PC-9 (cell line): Measurements from ENCODE around the gene FGFR3. TPM values are rescaled to one million over a fixed set of nuclear protein-coding genes. Genes with fewer than 3 reads are reported as not detected.

Experiments used
- BruUV-seq: library from RNA; stranded (reverse); fragments of 400-500 nt; replicated peaks from 2 replicates; lab custom pipeline; 2021; lab: Mats Ljungman, UMichigan
- CTCF ChIA-PET: fragments of 300-600 bp; sonication (Branson Sonifier 250); formaldehyde crosslinking; loops from one replicate; lab custom pipeline; 2022; ENCODE audit warnings: antibody characterized with exemption; lab: Charles Lee
- POLR2A ChIA-PET: fragments of 300-600 bp; sonication (Branson Sonifier 250); formaldehyde crosslinking; loops from one replicate; lab custom pipeline; 2022; ENCODE audit warnings: antibody characterized with exemption; ENCODE audit not compliant: unreplicated experiment; lab: Charles Lee
- DNase-seq, 2 experiments: peaks; one replicate each; pipeline versions ENCODE4 v3.0.0 to v3.0.0-alpha.2; 2015 to 2022; ENCODE audit warnings: mixed read lengths in 1 of 2
- H2AFZ ChIP-seq: fragments of 200-600 bp; sonication (generic); 2 replicates; pipeline ENCODE4 v1.8.1; 2017; ENCODE audit warnings: antibody characterized with exemption
- H3F3A ChIP-seq: fragments of 200-600 bp; sonication (generic); 2 replicates; pipeline ENCODE4 v1.8.1; 2017; ENCODE audit warnings: antibody characterized with exemption, mild to moderate bottlenecking, low read depth; ENCODE audit not compliant: insufficient read depth
- H3K27ac ChIP-seq: fragments of 200-600 bp; sonication (generic); 2 replicates; pipeline ENCODE4 v1.6.1; 2016; ENCODE audit warnings: mixed run types
- H3K27me3 ChIP-seq: fragments of 200-600 bp; sonication (generic); 2 replicates; pipeline ENCODE4 v1.6.1; 2016; ENCODE audit warnings: low read depth, mixed run types; ENCODE audit not compliant: insufficient read depth
- H3K36me3 ChIP-seq: fragments of 200-600 bp; sonication (generic); 2 replicates; pipeline ENCODE4 v1.6.1; 2016; ENCODE audit warnings: low read depth, mixed run types
- H3K4me1 ChIP-seq: fragments of 200-600 bp; sonication (generic); replicated peaks from 2 replicates; pipeline ENCODE4 v1.6.1; 2016; ENCODE audit warnings: mixed run types; ENCODE audit not compliant: insufficient read depth
- H3K4me2 ChIP-seq: fragments of 200-600 bp; sonication (generic); 2 replicates; pipeline ENCODE4 v1.6.1; 2017; ENCODE audit warnings: mixed run types
- H3K4me3 ChIP-seq: fragments of 200-600 bp; sonication (generic); 2 replicates; pipeline ENCODE4 v1.6.1; 2016; ENCODE audit warnings: mixed run types
- H3K79me2 ChIP-seq: fragments of 200-600 bp; sonication (generic); 2 replicates; pipeline ENCODE4 v1.6.1; 2017; ENCODE audit warnings: low read depth, mixed run types
- H3K9me2 ChIP-seq: fragments of 200-600 bp; sonication (generic); 2 replicates; pipeline ENCODE4 v1.8.1; 2017; ENCODE audit warnings: mild to moderate bottlenecking; ENCODE audit not compliant: insufficient read depth
- H3K9me3 ChIP-seq: fragments of 200-600 bp; sonication (generic); 2 replicates; pipeline ENCODE4 v1.8.1; 2016; ENCODE audit warnings: low read depth; ENCODE audit not compliant: insufficient read depth
- H4K20me1 ChIP-seq: fragments of 200-600 bp; sonication (generic); 2 replicates; pipeline ENCODE4 v1.8.1; 2017; ENCODE audit not compliant: insufficient read depth
- EZH2 ChIP-seq: fragments of 200-600 bp; sonication (generic); IDR thresholded peaks from 2 replicates; pipeline ENCODE4 v1.8.0; 2017; ENCODE audit warnings: antibody characterized with exemption, low read depth
- intact Hi-C: fragments of 100-400 bp; cut with micrococcal nuclease; formaldehyde crosslinking; loops from one replicate; pipeline ENCODE4 v1.10.0; 2022; ENCODE audit not compliant: unreplicated experiment
- total RNA-seq: library from RNA; stranded (reverse); gene quantifications from 2 replicates; pipeline ENCODE4 v1.2.3, GENCODE V29; 2021
- TF ChIP-seq, protein P1 (sequence below): fragments of 200-600 bp; sonication (generic); conservative IDR thresholded peaks from 2 replicates; pipeline ENCODE4 v1.6.1; 2017; ENCODE audit warnings: mixed run types, antibody characterized with exemption, mild to moderate bottlenecking, moderate library complexity

FGFR3 gene
- total RNA-seq, 1 experiment from 2014 or later: 8.2 TPM

DNA sequence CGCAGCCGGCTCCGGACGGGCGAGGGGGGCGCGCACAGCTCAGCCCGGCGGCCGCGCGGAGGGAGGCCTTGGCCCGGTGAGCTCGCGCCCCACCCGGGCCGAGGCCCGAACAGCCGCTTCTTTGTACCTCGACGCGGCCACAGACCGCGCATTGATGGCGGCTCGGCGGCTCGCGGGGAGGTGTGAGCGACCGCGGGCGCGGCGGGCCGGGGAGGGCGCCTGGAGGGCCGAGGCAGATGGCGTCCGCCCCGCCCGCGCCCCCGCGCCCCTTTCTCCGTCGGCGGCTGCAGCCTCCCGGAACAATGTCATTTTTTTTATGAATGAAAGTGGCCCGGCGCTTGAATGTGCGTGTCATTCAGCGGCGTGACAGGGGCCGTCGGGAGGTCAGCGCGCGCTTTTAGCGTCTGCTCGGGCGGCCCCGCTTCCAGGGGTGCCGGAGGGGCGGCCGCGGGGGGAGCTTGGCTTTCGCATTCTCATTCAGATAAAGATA is 1.8 kb downstream of the FGFR3 start:
- H3K4me3 ChIP-seq: peak overlapping the region; percentile 36; the same call in 1 of the 2 replicates
- H2AFZ ChIP-seq: no peak overlapping the region
- H3K27me3 ChIP-seq: peaks cover 34% of the 10 kb centered on the region
- peaks cover 7% of the 10 kb centered on the region; the same call in 1 of the 2 replicates for H3K4me1 ChIP-seq
- ChIA-PET CTCF (interaction anchor here (0.7 kb wide), 1 partner anchor 43 kb away, joined by 4 read pairs; no protein-coding TSS in a partner anchor), POLR2A (no interaction called here)
- H3K36me3 ChIP-seq: no peaks in the 10 kb centered on the region
- TF ChIP-seq, protein P1, sequence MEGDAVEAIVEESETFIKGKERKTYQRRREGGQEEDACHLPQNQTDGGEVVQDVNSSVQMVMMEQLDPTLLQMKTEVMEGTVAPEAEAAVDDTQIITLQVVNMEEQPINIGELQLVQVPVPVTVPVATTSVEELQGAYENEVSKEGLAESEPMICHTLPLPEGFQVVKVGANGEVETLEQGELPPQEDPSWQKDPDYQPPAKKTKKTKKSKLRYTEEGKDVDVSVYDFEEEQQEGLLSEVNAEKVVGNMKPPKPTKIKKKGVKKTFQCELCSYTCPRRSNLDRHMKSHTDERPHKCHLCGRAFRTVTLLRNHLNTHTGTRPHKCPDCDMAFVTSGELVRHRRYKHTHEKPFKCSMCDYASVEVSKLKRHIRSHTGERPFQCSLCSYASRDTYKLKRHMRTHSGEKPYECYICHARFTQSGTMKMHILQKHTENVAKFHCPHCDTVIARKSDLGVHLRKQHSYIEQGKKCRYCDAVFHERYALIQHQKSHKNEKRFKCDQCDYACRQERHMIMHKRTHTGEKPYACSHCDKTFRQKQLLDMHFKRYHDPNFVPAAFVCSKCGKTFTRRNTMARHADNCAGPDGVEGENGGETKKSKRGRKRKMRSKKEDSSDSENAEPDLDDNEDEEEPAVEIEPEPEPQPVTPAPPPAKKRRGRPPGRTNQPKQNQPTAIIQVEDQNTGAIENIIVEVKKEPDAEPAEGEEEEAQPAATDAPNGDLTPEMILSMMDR: no peak
- TF ChIP-seq EZH2: peak; percentile 99
- peaks cover 3% of the 10 kb centered on the region; the same call in 1 of the 2 replicates for H4K20me1 ChIP-seq
- H3K9me3 ChIP-seq: no peaks in the 10 kb centered on the region
- no peak overlapping the region for H3K27ac ChIP-seq
- no TSS peak for BruUV-seq
- peak overlapping the region; percentile 68 for H3K4me2 ChIP-seq
- intact Hi-C loops: loop anchor here (5.0 kb wide), 1 partner anchor 43 kb away; no protein-coding TSS in a partner anchor
- no peaks in the 10 kb centered on the region for H3K79me2 ChIP-seq
- H3F3A ChIP-seq: peaks cover 21% of the 10 kb centered on the region; the same call in 1 of the 2 replicates
- no peaks in the 10 kb centered on the region for H3K9me2 ChIP-seq
- DNase-seq: no peak

DNA sequence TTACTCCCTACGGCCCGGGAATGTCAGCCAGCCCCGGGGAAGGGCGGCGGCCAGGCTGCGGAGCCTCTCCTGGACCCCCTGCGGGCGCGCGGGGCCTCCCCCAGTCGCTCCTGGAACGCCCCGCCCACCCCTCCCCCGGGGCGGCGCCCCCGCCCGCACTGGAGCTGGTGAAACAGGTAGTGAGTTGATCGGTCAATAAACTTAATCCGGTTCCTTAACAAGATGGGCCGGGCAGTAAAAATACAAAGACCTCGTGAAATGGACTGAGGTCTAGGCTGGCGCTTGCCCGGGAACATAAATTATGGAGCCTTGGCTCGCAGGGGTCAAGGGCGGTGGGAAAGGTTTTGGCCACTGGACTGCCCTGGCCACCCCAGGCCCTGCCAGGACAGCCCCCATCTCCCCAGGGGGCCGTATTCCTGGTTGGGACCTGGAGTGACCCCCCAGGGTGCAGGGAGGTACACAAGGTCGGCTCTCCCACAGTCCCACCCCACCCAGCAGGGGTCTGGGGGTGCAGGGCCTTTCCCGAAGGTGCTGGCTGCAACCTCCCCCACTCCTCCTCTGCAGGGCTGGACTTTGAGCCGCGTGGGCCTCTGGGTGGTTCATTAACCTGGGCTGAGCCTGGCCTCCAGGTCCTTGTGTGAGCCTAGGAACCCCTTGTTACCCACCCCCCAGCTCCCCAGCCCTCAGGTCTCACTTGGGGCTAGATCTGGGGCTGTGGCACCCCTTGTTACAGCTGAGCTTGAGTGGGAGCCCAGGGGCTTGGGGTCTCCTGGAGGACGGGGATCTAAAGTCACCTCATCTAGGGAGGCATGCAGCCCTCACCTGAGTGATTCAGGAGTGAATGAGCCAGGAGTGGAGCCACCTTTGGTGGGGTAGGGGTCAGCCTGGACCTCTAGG is 2.5 kb downstream of the FGFR3 start:
- DNase-seq: no peak
- intact Hi-C loops: no loop called here
- Histone ChIP-seq H3K4me1 (peaks cover 7% of the 10 kb centered on the region; the same call in 1 of the 2 replicates), H3K79me2 (no peaks in the 10 kb centered on the region), H3K27me3 (peaks cover 34% of the 10 kb centered on the region), H3K4me2 (peak overlapping the region; percentile 68), H3K36me3 (no peaks in the 10 kb centered on the region), H3K9me2 (no peaks in the 10 kb centered on the region), H2AFZ (no peak overlapping the region), H3K4me3 (peak overlapping the region; percentile 36; the same call in 1 of the 2 replicates), H3K27ac (no peak overlapping the region), H4K20me1 (peaks cover 3% of the 10 kb centered on the region; the same call in 1 of the 2 replicates), H3K9me3 (no peaks in the 10 kb centered on the region), H3F3A (peaks cover 21% of the 10 kb centered on the region; the same call in 1 of the 2 replicates)
- POLR2A ChIA-PET: no interaction called here
- CTCF ChIA-PET: interaction anchor here (0.7 kb wide), 1 partner anchor 44 kb away, joined by 4 read pairs; no protein-coding TSS in a partner anchor
- BruUV-seq: no TSS peak
- TF ChIP-seq, protein P1: no peak
- no peak for TF ChIP-seq EZH2

DNA sequence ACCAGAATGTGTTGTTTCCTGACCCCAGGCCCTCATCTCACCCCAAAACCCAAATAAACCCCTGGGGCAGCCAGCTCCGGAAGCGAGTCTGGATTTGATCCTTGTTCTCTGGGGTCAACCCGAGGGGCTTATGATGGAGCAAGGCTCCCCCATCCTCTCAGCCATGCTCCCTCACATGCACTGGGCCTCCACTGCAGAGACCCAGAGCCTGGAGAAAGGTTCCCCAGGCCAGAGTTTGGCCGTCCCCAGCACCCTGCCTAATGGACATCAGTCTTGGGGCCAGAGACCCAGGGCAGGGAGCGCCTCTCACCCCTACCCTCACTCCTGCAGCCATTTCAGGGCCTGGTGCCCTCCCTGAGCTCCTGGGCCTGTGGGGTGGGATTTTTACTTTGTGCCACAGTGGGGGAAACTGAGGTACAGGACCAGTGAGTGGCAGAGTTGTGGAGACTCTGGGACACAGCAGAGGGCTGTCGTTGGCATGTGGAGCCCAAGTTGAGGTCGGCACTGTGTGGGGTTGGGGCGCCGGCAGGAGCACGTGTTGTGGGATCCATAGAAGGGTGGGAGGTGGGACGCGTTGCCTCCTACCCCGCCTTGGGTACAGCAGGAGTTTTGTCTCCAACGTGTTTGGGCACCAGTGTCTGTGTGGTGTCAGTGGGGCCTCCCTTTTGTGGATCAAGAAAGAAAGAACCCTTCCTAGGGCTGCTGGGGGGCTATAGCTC is 3.6 kb downstream of the FGFR3 start:
- Histone ChIP-seq H3K4me2 (no peak overlapping the region), H3K4me3 (no peak overlapping the region), H3K36me3 (no peaks in the 10 kb centered on the region), H2AFZ (no peak overlapping the region), H3F3A (peaks cover 16% of the 10 kb centered on the region; the same call in 1 of the 2 replicates), H3K9me3 (no peaks in the 10 kb centered on the region), H3K9me2 (no peaks in the 10 kb centered on the region), H4K20me1 (peaks cover 3% of the 10 kb centered on the region; the same call in 1 of the 2 replicates), H3K79me2 (no peaks in the 10 kb centered on the region), H3K27me3 (peaks cover 34% of the 10 kb centered on the region), H3K27ac (no peak overlapping the region), H3K4me1 (peaks cover 7% of the 10 kb centered on the region; the same call in 1 of the 2 replicates)
- ChIA-PET CTCF (no interaction called here), POLR2A (no interaction called here)
- BruUV-seq: no TSS peak
- TF ChIP-seq EZH2: no peak
- TF ChIP-seq, protein P1: no peak
- no peak for DNase-seq
- intact Hi-C loops: no loop called here
